Germinal center (tissue), 1 donor: ENCODE measurements around the gene ISM1.

Source experiments
- DNase-seq: peaks from one replicate; pipeline ENCODE4 v3.0.0; 2012; ENCODE audit warnings: mixed read lengths, low spot score

Gene ISM1

GRCh38 chr20:13348311-13349234 lies 127.5 kb downstream of the ISM1 start:
- DNase-seq: no peak

- no peak for DNase-seq
Observed at GRCh38 chr20:13349235-13349604, 128.1 kb downstream of the ISM1 start.
